PC-3 (cell line): ENCODE results near the gene HPGD. TPM values are rescaled to one million over a fixed set of nuclear protein-coding genes. Genes with fewer than 3 reads are reported as not detected.

Experiments
- ATAC-seq: fragments of 200-7000 bp; cut with Tn5 transposase; 2 replicates; pipeline ENCODE4 v1.9.1; 2020; ENCODE audit warnings: mild to moderate bottlenecking, moderate library complexity
- BruUV-seq: library from RNA; stranded (reverse); fragments of 400-500 nt; replicated peaks from 2 replicates; lab custom pipeline; 2021; lab: Mats Ljungman, UMichigan
- CTCF ChIA-PET: fragments of 300-600 bp; sonication (Branson Sonifier 250); formaldehyde crosslinking; loops from one replicate; lab custom pipeline; 2022; ENCODE audit warnings: antibody characterized with exemption; lab: Charles Lee
- POLR2A ChIA-PET: fragments of 300-600 bp; sonication (Branson Sonifier 250); formaldehyde crosslinking; loops from one replicate; lab custom pipeline; 2022; ENCODE audit warnings: antibody characterized with exemption; ENCODE audit not compliant: unreplicated experiment; lab: Charles Lee
- DNase-seq: peaks from one replicate; pipeline ENCODE4 v3.0.0-alpha.2; 2015
- H2AFZ ChIP-seq: fragments of 300-600 bp; sonication (generic); 2 replicates; pipeline ENCODE4 v1.6.0; 2016; ENCODE audit warnings: antibody characterized with exemption, low read length
- H3F3A ChIP-seq: fragments of 300-600 bp; sonication (generic); one replicate; pipeline ENCODE4 v1.6.0; 2017; ENCODE audit warnings: antibody characterized with exemption, low read length, control low read depth, mild to moderate bottlenecking; ENCODE audit not compliant: unreplicated experiment
- H3K27ac ChIP-seq: fragments of 300-600 bp; sonication (generic); 2 replicates; pipeline ENCODE4 v1.5.1; 2016; ENCODE audit warnings: mild to moderate bottlenecking, low read length
- H3K27me3 ChIP-seq: fragments of 300-600 bp; sonication (generic); 2 replicates; pipeline ENCODE4 v1.6.1; 2016; ENCODE audit warnings: low read length, mixed read lengths
- H3K36me3 ChIP-seq: fragments of 300-600 bp; sonication (generic); 2 replicates; pipeline ENCODE4 v1.6.1; 2016; ENCODE audit warnings: low read depth, mixed run types, low read length, mixed read lengths
- H3K4me1 ChIP-seq: fragments of 300-600 bp; sonication (generic); 2 replicates; pipeline ENCODE4 v1.5.1; 2016; ENCODE audit warnings: low read length; ENCODE audit not compliant: insufficient read depth
- H3K4me2 ChIP-seq: fragments of 300-600 bp; sonication (generic); 2 replicates; pipeline ENCODE4 v1.6.0; 2016; ENCODE audit warnings: low read length
- H3K4me3 ChIP-seq: fragments of 300-600 bp; sonication (generic); 2 replicates; pipeline ENCODE4 v1.5.1; 2016; ENCODE audit warnings: mild to moderate bottlenecking, low read length, mixed read lengths
- H3K79me2 ChIP-seq: fragments of 300-600 bp; sonication (generic); 2 replicates; pipeline ENCODE4 v1.6.1; 2017; ENCODE audit warnings: low read length, mixed read lengths
- H3K9ac ChIP-seq: fragments of 300-600 bp; sonication (generic); 2 replicates; pipeline ENCODE4 v1.6.0; 2016; ENCODE audit warnings: mild to moderate bottlenecking, low read length
- H3K9me2 ChIP-seq: fragments of 300-600 bp; sonication (generic); replicated peaks from 2 replicates; pipeline ENCODE4 v1.6.1; 2016; ENCODE audit warnings: mixed run types, low read length, mixed read lengths
- H3K9me3 ChIP-seq: fragments of 300-600 bp; sonication (generic); 2 replicates; pipeline ENCODE4 v1.6.1; 2016; ENCODE audit warnings: low read length, mixed read lengths
- H4K20me1 ChIP-seq: fragments of 300-600 bp; sonication (generic); 2 replicates; pipeline ENCODE4 v1.6.1; 2016; ENCODE audit warnings: low read length, mixed read lengths
- EZH2 ChIP-seq: fragments of 300-600 bp; sonication (generic); IDR thresholded peaks from one replicate; pipeline ENCODE4 v1.6.1; 2017; ENCODE audit warnings: antibody characterized with exemption, mild to moderate bottlenecking, low read length; ENCODE audit not compliant: unreplicated experiment
- EZH2phosphoT487 ChIP-seq: fragments of 300-600 bp; sonication (generic); IDR thresholded peaks from 2 replicates; pipeline ENCODE4 v1.6.1; 2018; ENCODE audit warnings: mild to moderate bottlenecking, antibody characterized with exemption, low read length, borderline replicate concordance
- intact Hi-C: fragments of 100-400 bp; cut with micrococcal nuclease; formaldehyde crosslinking; loops from 2 replicates; pipeline ENCODE4 v1.9.0; 2023
- total RNA-seq: library from RNA; depleted of rRNA; stranded (reverse); fragments of >200 nt; gene quantifications from 2 replicates; pipeline ENCODE4 v1.2.3, GENCODE V29; 2014
- TF ChIP-seq, protein P1 (sequence below): fragments of 300-600 bp; sonication (generic); conservative IDR thresholded peaks from 2 replicates; pipeline ENCODE4 v1.5.1; 2017; ENCODE audit warnings: antibody characterized with exemption, low read depth, mild to moderate bottlenecking, low read length

The HPGD gene
- total RNA-seq, 1 experiment from 2014 or later: 33.5 TPM

GRCh38 chr4:174553828-174554227, 31.5 kb upstream of the HPGD start:
- Histone ChIP-seq H4K20me1 (no peaks in the 10 kb centered on the region), H3K9me3 (no peaks in the 10 kb centered on the region), H3K9ac (peak overlapping the region; percentile 58), H3F3A (no peaks in the 10 kb centered on the region), H3K4me2 (peak overlapping the region; percentile 50; the same call in 1 of the 2 replicates), H3K4me3 (no peak overlapping the region), H3K36me3 (no peaks in the 10 kb centered on the region), H3K79me2 (no peaks in the 10 kb centered on the region), H3K9me2 (no peaks in the 10 kb centered on the region), H3K27ac (peak overlapping the region; percentile 86), H3K4me1 (peaks cover 24% of the 10 kb centered on the region), H2AFZ (no peak overlapping the region), H3K27me3 (no peaks in the 10 kb centered on the region)
- BruUV-seq: no TSS peak
- DNase-seq: peak; percentile 83
- ATAC-seq: peak; percentile 86
- ChIA-PET POLR2A (interaction anchor here (0.6 kb wide), 2 partner anchors 24 to 32 kb away, joined by 4 read pairs; partner anchors contain the start of gene HPGD), CTCF (no interaction called here)
- intact Hi-C loops: loop anchor here (2.0 to 5.0 kb wide), 3 partner anchors 31 to 78 kb away; partner anchors contain the start of gene HPGD
- TF ChIP-seq, protein P1, sequence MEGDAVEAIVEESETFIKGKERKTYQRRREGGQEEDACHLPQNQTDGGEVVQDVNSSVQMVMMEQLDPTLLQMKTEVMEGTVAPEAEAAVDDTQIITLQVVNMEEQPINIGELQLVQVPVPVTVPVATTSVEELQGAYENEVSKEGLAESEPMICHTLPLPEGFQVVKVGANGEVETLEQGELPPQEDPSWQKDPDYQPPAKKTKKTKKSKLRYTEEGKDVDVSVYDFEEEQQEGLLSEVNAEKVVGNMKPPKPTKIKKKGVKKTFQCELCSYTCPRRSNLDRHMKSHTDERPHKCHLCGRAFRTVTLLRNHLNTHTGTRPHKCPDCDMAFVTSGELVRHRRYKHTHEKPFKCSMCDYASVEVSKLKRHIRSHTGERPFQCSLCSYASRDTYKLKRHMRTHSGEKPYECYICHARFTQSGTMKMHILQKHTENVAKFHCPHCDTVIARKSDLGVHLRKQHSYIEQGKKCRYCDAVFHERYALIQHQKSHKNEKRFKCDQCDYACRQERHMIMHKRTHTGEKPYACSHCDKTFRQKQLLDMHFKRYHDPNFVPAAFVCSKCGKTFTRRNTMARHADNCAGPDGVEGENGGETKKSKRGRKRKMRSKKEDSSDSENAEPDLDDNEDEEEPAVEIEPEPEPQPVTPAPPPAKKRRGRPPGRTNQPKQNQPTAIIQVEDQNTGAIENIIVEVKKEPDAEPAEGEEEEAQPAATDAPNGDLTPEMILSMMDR: no peak
- TF ChIP-seq EZH2 (no peak), EZH2phosphoT487 (no peak)

DNA sequence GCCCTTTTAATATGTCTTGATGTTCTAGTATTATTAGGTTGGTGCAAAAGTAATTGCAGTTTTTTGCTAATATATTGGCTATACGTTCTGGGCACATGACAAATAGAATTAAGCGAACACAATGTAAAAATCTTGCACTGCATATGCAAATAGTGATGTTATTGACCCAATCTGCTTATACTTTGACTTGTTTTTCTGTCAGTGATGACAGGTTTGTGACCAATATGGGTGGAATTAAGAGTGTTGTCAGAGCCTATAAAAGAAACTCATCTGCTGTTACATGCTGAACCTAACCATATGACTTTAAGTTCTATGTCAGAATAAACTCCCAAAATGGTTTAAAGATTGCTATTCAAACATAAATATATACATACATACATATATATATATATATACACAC, 30.7 kb upstream of the HPGD start:
- Histone ChIP-seq H4K20me1 (no peaks in the 10 kb centered on the region), H3K79me2 (no peaks in the 10 kb centered on the region), H3K9me2 (no peaks in the 10 kb centered on the region), H3K27me3 (no peaks in the 10 kb centered on the region), H3K36me3 (no peaks in the 10 kb centered on the region), H3K4me2 (no peak overlapping the region), H3K27ac (peak overlapping the region; percentile 86), H3K9me3 (no peaks in the 10 kb centered on the region), H3F3A (no peaks in the 10 kb centered on the region), H2AFZ (no peak overlapping the region), H3K4me3 (no peak overlapping the region), H3K4me1 (peaks cover 24% of the 10 kb centered on the region), H3K9ac (no peak overlapping the region)
- ATAC-seq (no peak), DNase-seq (no peak)
- TF ChIP-seq, protein P1: no peak
- TF ChIP-seq EZH2 (no peak), EZH2phosphoT487 (no peak)
- no TSS peak for BruUV-seq
- POLR2A ChIA-PET: no interaction called here
- intact Hi-C loops: loop anchor here (5.0 kb wide), 1 partner anchor 79 kb away; no protein-coding TSS in a partner anchor
- CTCF ChIA-PET: no interaction called here

GRCh38 chr4:174550541-174550940, 28.3 kb upstream of the HPGD start:
- Histone ChIP-seq H3K9me3 (no peaks in the 10 kb centered on the region), H3K4me3 (no peak overlapping the region), H3K9ac (no peak overlapping the region), H3K27me3 (no peaks in the 10 kb centered on the region), H3K4me1 (peaks cover 24% of the 10 kb centered on the region), H3K9me2 (no peaks in the 10 kb centered on the region), H3K79me2 (no peaks in the 10 kb centered on the region), H2AFZ (no peak overlapping the region), H3K4me2 (no peak overlapping the region), H4K20me1 (no peaks in the 10 kb centered on the region), H3K27ac (no peak overlapping the region), H3K36me3 (no peaks in the 10 kb centered on the region), H3F3A (no peaks in the 10 kb centered on the region)
- no peak for ATAC-seq
- ChIA-PET POLR2A (no interaction called here), CTCF (no interaction called here)
- no TSS peak for BruUV-seq
- no peak for DNase-seq
- intact Hi-C loops: loop anchor here (5.0 kb wide), 1 partner anchor 82 kb away; no protein-coding TSS in a partner anchor
- TF ChIP-seq EZH2 (no peak), EZH2phosphoT487 (no peak)
- TF ChIP-seq, protein P1: no peak
